Measurements from ENCODE around the gene YEATS2. TPM values are rescaled to one million over a fixed set of nuclear protein-coding genes. Genes with fewer than 3 reads are reported as not detected.

Gene YEATS2
- polyA plus RNA-seq, 4 donors, result 31.5 to 43.6 (median 36.9) TPM

GRCh38 chr3:183827809-183828537 lies 130.4 kb downstream of the YEATS2 start:
- DNase-seq (ENCODE audit: low read depth in 4 of 4, low spot score in 2 of 4), result no peak

- DNase-seq (ENCODE audit: low read depth in 4 of 4, low spot score in 2 of 4), result no peak
These were observed 130.9 kb downstream of the YEATS2 start for GRCh38 chr3:183828538-183828870.

GRCh38 chr3:183829466-183829865 lies 131.9 kb downstream of the YEATS2 start:
- no peak for DNase-seq (ENCODE audit: low read depth in 4 of 4, low spot score in 2 of 4)

DNA sequence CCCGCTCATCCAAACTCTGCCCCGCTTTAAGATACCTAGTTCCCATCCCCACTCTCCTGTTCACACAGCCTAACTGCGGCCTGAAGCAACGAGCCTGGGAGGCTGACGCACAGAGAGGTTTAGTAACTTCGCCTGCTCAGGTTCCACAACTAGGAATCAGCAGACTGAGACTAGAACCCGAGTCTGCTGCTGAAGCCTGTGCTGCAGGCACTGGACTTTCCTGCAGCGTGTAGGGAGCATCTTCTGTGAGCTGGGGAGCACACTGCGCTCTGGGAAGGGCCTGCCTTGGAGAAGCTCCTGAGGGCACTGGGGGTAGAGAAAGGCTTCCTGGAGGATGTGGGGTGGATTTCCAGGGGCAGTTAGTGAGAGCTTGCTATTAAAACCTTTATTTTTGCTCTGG lies 132.6 kb downstream of the YEATS2 start:
- DNase-seq (ENCODE audit: low read depth in 4 of 4, low spot score in 2 of 4), result no peak

GRCh38 chr3:183833516-183833915 lies 135.9 kb downstream of the YEATS2 start:
- no peak for DNase-seq (ENCODE audit: low read depth in 4 of 4, low spot score in 2 of 4)

GRCh38 chr3:183837390-183837789 lies 139.8 kb downstream of the YEATS2 start:
- no peak for DNase-seq (ENCODE audit: low read depth in 4 of 4, low spot score in 2 of 4)

DNA sequence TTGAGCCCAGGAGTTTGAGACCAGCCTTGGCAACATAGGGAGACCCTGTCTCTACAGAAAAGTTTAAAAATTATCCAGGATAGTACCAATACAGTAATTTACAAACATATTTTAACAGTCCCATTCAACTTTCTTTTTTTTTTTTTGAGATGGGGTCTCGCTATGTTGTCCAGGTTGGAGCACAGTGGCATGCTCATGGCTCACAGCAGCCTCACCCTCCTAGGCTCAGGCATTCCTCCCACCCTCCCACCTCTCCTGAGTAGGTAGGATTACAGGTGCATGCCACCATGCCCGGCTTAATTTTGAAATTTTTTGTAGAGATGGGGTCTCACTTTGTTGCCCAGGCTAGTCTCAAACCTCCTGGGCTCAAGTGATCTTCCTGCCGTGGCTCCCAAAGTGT lies 140.3 kb downstream of the YEATS2 start:
- DNase-seq (ENCODE audit: low read depth in 4 of 4, low spot score in 2 of 4), result no peak

- no peak for DNase-seq (ENCODE audit: low read depth in 4 of 4, low spot score in 2 of 4)
These were observed 142.2 kb downstream of the YEATS2 start for GRCh38 chr3:183839751-183840150.

DNA sequence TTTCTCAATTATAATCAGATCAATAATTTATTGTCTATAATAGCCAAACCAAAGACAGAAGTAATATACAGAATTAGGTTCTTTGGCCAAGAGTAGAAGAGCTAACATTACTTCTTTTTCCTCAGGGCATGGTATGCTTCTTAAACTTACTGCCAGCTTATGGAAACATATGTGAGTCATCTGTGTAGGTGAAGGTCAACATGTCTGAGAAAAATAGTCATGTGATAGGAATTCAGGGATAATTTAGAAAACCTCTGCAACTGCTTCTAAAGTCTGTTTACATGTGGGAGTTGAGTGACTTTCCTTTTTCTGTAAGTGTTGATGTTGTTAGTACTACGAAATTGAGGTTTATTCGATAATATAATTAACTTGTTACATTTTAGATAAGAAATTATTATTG lies 147.0 kb downstream of the YEATS2 start:
- DNase-seq (ENCODE audit: low read depth in 4 of 4, low spot score in 2 of 4), result no peak

DNA sequence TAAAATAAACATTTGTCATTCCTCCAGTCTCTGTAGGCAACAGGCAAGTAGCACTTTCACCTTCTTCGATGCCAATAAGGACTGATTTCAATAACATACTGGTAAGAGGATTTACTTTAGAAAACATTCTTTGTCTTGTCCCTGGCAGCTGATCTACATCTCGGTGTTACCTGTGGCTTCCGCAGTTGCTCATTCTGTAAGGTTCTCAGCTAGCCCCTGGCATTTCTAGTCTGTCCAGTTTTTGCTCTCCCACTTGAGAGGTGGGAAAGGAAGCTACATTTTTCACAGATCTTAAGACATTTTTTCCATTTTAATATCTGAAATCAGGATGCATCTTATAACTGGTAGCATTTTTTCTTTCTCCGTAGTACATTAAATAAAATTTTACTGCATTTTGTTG lies 147.5 kb downstream of the YEATS2 start:
- DNase-seq (ENCODE audit: low read depth in 4 of 4, low spot score in 2 of 4), result no peak

GRCh38 chr3:183845608-183846288 lies 148.2 kb downstream of the YEATS2 start:
- DNase-seq (ENCODE audit: low read depth in 4 of 4, low spot score in 2 of 4), result no peak

DNA sequence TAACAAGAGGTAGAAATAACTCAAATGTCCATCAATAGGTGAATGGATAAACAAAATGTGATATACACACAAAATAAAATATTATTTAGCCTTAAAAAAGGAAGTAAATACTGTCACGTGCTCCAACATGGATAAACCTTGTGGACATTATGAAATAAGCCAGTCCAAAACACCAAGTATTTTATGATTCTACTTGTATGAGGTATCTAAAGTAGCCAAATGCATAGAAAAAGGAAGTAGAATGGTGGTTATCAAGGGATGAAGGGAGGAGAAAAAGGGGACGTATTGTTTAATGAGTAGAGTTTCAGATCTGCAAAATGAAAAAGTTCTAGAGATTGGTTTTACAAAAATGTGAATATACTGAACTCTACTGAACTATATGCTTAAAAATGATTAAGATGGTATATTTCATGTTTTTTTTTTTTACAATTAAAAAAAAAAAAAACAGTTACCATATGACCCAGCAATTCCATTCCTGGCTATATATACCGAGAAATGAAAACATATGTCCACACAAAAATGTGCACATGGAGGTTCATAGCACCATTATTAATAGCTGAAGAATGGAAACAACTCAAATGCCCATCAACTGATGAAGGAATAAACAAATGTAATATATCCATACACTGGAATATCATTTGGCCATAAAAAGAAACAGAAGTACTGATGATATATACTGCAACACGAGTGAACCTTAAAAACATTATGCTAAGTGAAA lies 156.9 kb downstream of the YEATS2 start:
- no peak for DNase-seq (ENCODE audit: low read depth in 4 of 4, low spot score in 2 of 4)

DNA sequence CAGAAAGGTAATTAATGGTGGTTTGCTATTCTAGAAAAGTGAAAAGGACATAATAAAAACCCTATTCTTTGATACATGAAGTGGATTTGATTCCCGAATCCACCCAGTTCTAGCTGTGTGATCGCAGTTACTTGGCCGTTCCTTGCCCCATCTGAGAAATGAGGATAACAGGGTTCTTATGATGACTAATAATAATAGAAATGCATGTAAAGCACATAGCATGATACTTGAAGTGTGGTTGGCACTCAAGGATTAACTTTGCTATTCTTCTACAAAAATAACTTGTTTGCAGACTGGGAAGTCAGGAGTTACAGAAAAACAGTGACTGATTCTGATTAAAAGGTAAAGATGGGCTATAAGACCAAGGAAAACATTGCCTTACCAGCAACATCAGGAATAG lies 160.3 kb downstream of the YEATS2 start:
- no peak for DNase-seq (ENCODE audit: low read depth in 4 of 4, low spot score in 2 of 4)

Other genes with a start within 250 kb of the YEATS2 start
- 1 to 10 TPM in 3 of 4 donors, under 1 TPM in 1; 0.94 to 1.6 (median 1.4) TPM for gene KLHL6, start 142.1 kb upstream of the YEATS2 start, polyA plus RNA-seq (ENCODE audit: insufficient read length in 4 of 4)
- 10 to 100 TPM; 45.3 to 54.7 (median 47.2) TPM for gene KLHL24, start 62.2 kb upstream of the YEATS2 start, polyA plus RNA-seq (ENCODE audit: insufficient read length in 4 of 4)
- 1 to 10 TPM in 3 of 4 donors, under 1 TPM in 1; 0.58 to 1.6 (median 1.3) TPM for gene MAP6D1, start 127.8 kb downstream of the YEATS2 start, polyA plus RNA-seq (ENCODE audit: insufficient read length in 4 of 4)
- 10 to 100 TPM; 47.7 to 59.3 (median 56.8) TPM for gene PARL, start 187.1 kb downstream of the YEATS2 start, polyA plus RNA-seq (ENCODE audit: insufficient read length in 4 of 4)